Mesothelial cell of epicardium (in vitro differentiated cells): Measurements from ENCODE around the gene RFC3. TPM values are rescaled to one million over a fixed set of nuclear protein-coding genes. Genes with fewer than 3 reads are reported as not detected.

Source experiments
- DNase-seq, 2 experiments: peaks; one replicate each; pipeline ENCODE4 v3.0.0; 2021; ENCODE audit warnings: low spot score in 2 of 2; ENCODE audit not compliant: unreplicated experiment in 2 of 2
- H3K27ac Mint-ChIP-seq: 2 replicates; pipeline ENCODE4 v1.8.0; 2021; ENCODE audit warnings: mixed read lengths
- H3K27me3 Mint-ChIP-seq: 2 replicates; pipeline ENCODE4 v1.8.0; 2021; ENCODE audit warnings: low read depth, mixed read lengths
- H3K36me3 Mint-ChIP-seq: 2 replicates; pipeline ENCODE4 v1.8.0; 2021; ENCODE audit warnings: mixed read lengths
- H3K4me1 Mint-ChIP-seq: 2 replicates; pipeline ENCODE4 v1.8.0; 2021; ENCODE audit warnings: mixed read lengths
- H3K4me3 Mint-ChIP-seq: 2 replicates; pipeline ENCODE4 v1.8.0; 2021; ENCODE audit warnings: mild to moderate bottlenecking, moderate library complexity, mixed read lengths
- H3K9me3 Mint-ChIP-seq: 2 replicates; pipeline ENCODE4 v1.8.0; 2021; ENCODE audit warnings: mixed read lengths
- total RNA-seq: library from RNA; stranded (reverse); gene quantifications from 3 replicates; pipeline ENCODE4 v1.2.1, GENCODE V29; 2021
- TF ChIP-seq, protein P1 (sequence below): fragments of 200-600 bp; sonication (generic); IDR thresholded peaks from one replicate; pipeline ENCODE4 v1.5.0; 2021; ENCODE audit warnings: antibody characterized with exemption; ENCODE audit not compliant: unreplicated experiment

The RFC3 gene
- total RNA-seq, 1 donor from 2014 or later, result 20.4 TPM

DNA sequence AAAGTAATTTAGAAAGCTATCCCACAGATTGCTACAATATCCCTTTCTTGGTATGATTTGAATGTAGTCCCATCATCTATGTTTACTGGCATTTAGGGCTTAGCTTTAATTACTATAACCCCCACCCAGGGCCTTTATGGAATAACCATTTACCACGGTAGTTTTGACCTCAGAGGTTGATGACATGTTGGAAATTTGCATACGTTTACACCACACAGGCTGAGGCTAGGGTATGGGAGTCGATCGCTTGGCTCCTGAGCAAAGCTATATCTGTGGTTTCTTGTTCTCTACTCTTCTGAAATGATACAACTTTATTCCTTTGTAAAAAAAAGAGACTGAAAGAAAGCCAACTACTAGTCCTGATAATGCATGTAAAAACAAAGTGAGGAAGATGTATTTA, 28.2 kb upstream of the RFC3 start:
- peaks cover 24% of the 10 kb centered on the region for H3K9me3 Mint-ChIP-seq

DNA sequence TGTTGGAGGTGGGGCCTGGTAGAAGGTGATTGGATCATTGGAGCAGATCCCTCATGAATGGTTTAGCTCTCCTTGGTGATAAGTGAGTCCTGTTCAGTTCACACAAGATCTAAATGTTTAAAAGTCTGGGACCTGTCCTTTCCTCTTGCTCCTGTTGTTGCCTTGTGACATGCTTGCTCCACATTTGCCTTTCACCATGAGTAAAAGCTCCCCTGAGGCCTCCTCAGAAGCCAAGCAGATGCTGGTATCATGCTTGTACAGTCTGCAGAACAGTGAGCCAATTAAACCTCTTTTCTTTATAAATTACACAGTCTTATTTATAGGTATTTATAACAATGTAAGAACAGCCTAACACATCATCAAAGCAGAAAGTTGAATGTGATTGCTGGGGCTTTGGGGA, 24.2 kb upstream of the RFC3 start:
- H3K9me3 Mint-ChIP-seq, result peaks cover 23% of the 10 kb centered on the region
- H3K4me3 Mint-ChIP-seq, result no peak overlapping the region
- H3K4me1 Mint-ChIP-seq, result no peaks in the 10 kb centered on the region
- H3K36me3 Mint-ChIP-seq, result no peaks in the 10 kb centered on the region
- no peak for DNase-seq
- H3K27ac Mint-ChIP-seq, result no peak overlapping the region
- TF ChIP-seq, protein P1, sequence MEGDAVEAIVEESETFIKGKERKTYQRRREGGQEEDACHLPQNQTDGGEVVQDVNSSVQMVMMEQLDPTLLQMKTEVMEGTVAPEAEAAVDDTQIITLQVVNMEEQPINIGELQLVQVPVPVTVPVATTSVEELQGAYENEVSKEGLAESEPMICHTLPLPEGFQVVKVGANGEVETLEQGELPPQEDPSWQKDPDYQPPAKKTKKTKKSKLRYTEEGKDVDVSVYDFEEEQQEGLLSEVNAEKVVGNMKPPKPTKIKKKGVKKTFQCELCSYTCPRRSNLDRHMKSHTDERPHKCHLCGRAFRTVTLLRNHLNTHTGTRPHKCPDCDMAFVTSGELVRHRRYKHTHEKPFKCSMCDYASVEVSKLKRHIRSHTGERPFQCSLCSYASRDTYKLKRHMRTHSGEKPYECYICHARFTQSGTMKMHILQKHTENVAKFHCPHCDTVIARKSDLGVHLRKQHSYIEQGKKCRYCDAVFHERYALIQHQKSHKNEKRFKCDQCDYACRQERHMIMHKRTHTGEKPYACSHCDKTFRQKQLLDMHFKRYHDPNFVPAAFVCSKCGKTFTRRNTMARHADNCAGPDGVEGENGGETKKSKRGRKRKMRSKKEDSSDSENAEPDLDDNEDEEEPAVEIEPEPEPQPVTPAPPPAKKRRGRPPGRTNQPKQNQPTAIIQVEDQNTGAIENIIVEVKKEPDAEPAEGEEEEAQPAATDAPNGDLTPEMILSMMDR, result no peak
- no peaks in the 10 kb centered on the region for H3K27me3 Mint-ChIP-seq

More for the DNA sequence above, 28.2 kb upstream of the RFC3 start:
- no peak for DNase-seq
- no peaks in the 10 kb centered on the region for H3K36me3 Mint-ChIP-seq
- H3K27ac Mint-ChIP-seq, result no peak overlapping the region
- no peak overlapping the region for H3K4me3 Mint-ChIP-seq
- TF ChIP-seq, protein P1, result no peak
- no peaks in the 10 kb centered on the region for H3K27me3 Mint-ChIP-seq
- H3K4me1 Mint-ChIP-seq, result peaks cover 5% of the 10 kb centered on the region

GRCh38 chr13:33794576-33794975, 23.4 kb upstream of the RFC3 start:
- H3K9me3 Mint-ChIP-seq, result peaks cover 23% of the 10 kb centered on the region
- H3K27ac Mint-ChIP-seq, result no peak overlapping the region
- H3K4me1 Mint-ChIP-seq, result no peaks in the 10 kb centered on the region
- TF ChIP-seq, protein P1, result no peak
- H3K4me3 Mint-ChIP-seq, result no peak overlapping the region
- H3K36me3 Mint-ChIP-seq, result no peaks in the 10 kb centered on the region
- H3K27me3 Mint-ChIP-seq, result no peaks in the 10 kb centered on the region
- DNase-seq, result no peak

DNA sequence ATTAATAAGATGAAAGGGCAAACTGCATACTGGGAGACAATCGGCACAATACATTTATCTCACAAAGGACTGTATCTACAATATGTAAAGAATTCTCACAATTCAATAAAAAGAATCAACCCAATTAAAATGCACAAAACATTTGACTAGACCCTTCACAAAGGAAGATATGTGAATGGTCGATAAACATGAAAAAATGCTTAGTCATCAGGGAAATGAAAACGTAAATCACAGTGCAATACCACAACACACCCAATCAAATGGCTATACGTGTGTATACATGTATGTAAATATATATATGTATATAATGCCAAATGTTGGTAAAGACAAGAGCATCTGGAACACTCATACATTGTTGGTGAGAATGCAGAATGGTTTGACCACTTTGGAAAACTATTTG, 21.9 kb upstream of the RFC3 start:
- H3K36me3 Mint-ChIP-seq, result no peaks in the 10 kb centered on the region

DNA sequence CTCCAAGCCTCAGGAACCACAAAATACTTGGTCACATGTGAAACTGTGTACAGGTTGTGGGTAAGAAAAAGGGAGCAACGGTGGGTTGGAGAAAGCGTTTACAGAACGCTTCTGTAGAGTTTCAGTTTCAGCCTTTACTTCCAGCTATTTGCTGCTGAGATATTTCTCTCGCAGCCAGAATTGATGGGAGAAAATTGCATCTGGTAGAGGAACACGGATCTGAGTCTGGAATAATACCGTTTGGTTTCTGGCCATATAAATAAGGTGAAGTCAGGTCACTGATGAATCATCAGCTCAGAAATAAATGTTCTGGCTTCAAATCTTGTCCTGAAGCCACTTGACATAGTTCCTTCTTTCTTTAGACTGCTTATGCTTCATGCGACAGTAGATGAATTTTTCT, 20.3 kb upstream of the RFC3 start:
- no peak for DNase-seq
- Mint-ChIP-seq H3K9me3 (peaks cover 6% of the 10 kb centered on the region), H3K4me3 (no peak overlapping the region), H3K4me1 (peaks cover 8% of the 10 kb centered on the region), H3K27ac (no peak overlapping the region), H3K27me3 (peaks cover 6% of the 10 kb centered on the region), H3K36me3 (no peaks in the 10 kb centered on the region)
- TF ChIP-seq, protein P1, result no peak

More for the DNA sequence above, 21.9 kb upstream of the RFC3 start:
- TF ChIP-seq, protein P1, result no peak
- Mint-ChIP-seq H3K27me3 (no peaks in the 10 kb centered on the region), H3K27ac (no peak overlapping the region), H3K4me3 (no peak overlapping the region), H3K4me1 (peaks cover 8% of the 10 kb centered on the region), H3K9me3 (peaks cover 22% of the 10 kb centered on the region)
- no peak for DNase-seq

DNA sequence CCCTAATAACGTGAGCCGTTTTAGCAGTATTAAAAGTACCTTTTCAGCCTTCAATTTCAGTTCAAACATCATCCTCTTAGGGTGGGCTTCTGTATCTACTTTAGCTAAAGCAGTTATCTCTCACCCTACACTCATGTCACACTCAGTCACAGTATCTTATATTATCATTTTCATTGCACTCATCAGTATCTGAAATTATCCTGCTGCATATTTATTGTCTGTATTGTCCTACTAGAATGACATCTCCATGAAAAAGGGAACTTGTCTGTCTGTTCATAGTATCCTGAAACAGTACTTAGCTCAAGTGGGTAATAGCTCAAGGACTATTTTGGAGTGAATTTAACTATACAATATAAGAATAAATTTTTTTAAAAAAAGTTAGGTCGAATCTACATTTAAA, 19.9 kb upstream of the RFC3 start:
- peaks cover 2% of the 10 kb centered on the region for H3K9me3 Mint-ChIP-seq
- peaks cover 7% of the 10 kb centered on the region for H3K27me3 Mint-ChIP-seq
- H3K36me3 Mint-ChIP-seq, result no peaks in the 10 kb centered on the region
- H3K27ac Mint-ChIP-seq, result no peak overlapping the region
- TF ChIP-seq, protein P1, result no peak
- H3K4me1 Mint-ChIP-seq, result peaks cover 8% of the 10 kb centered on the region
- DNase-seq, result no peak
- no peak overlapping the region for H3K4me3 Mint-ChIP-seq
